Neural cell (in vitro differentiated cells): ENCODE results near the gene SLC25A34.

ENCODE experiments used
- CTCF ChIP-seq: fragments of 450-650 bp; IDR thresholded peaks from 2 replicates; pipeline ENCODE4 v1.5.1; 2014; ENCODE audit warnings: antibody characterized with exemption, mild to moderate bottlenecking, moderate library complexity; ENCODE audit not compliant: poor library complexity, severe bottlenecking
- EP300 ChIP-seq: fragments of 450-650 bp; conservative IDR thresholded peaks from 2 replicates; pipeline ENCODE4 v1.6.1; 2014; ENCODE audit warnings: antibody characterized with exemption, mild to moderate bottlenecking, moderate library complexity; ENCODE audit not compliant: poor library complexity, severe bottlenecking
- EZH2 ChIP-seq: fragments of 200-600, 300-800 bp; shearing (Covaris generic), sonication (generic); IDR thresholded peaks from 2 replicates; pipeline ENCODE4 v1.6.1; 2014; ENCODE audit warnings: antibody characterized with exemption, low read length, borderline replicate concordance, mild to moderate bottlenecking; ENCODE audit not compliant: insufficient read depth, poor library complexity, severe bottlenecking
- MXI1 ChIP-seq: fragments of 450-650 bp; conservative IDR thresholded peaks from 2 replicates; pipeline ENCODE4 v1.6.1; 2014; ENCODE audit warnings: antibody characterized with exemption, mild to moderate bottlenecking; ENCODE audit not compliant: poor library complexity, severe bottlenecking
- POLR2AphosphoS5 ChIP-seq: IDR thresholded peaks from 2 replicates; pipeline ENCODE4 v1.6.1; 2012
- RAD21 ChIP-seq: fragments of 450-650 bp; conservative IDR thresholded peaks from 2 replicates; pipeline ENCODE4 v1.6.1; 2014; ENCODE audit warnings: antibody characterized with exemption, mild to moderate bottlenecking, moderate library complexity
- REST ChIP-seq: IDR thresholded peaks from 2 replicates; pipeline ENCODE4 v1.6.1; 2012; ENCODE audit warnings: borderline replicate concordance
- TAF1 ChIP-seq: IDR thresholded peaks from 2 replicates; pipeline ENCODE4 v1.6.1; 2012; ENCODE audit warnings: low read depth

- no peak for TF ChIP-seq CTCF
- no peak for TF ChIP-seq EZH2
- TF ChIP-seq POLR2AphosphoS5 = no peak
- no peak for TF ChIP-seq EP300
- TF ChIP-seq MXI1 = no peak
- no peak for TF ChIP-seq TAF1
- TF ChIP-seq REST = no peak
- no peak for TF ChIP-seq RAD21
These were observed 42.7 kb upstream of the SLC25A34 start for GRCh38 chr1:15693371-15693770.
